Myocyte (in vitro differentiated cells): Measurements from ENCODE around the gene SLC16A7. TPM values are rescaled to one million over a fixed set of nuclear protein-coding genes. Genes with fewer than 3 reads are reported as not detected.

Experiments used
- DNase-seq: peaks from one replicate; pipeline ENCODE4 v3.0.0-alpha.2; 2012; ENCODE audit warnings: low read depth
- total RNA-seq: library from RNA; depleted of rRNA; stranded (reverse); fragments of >200 nt; gene quantifications from 2 replicates; pipeline ENCODE4 v1.2.3, GENCODE V29; 2014

Gene SLC16A7
- total RNA-seq, 1 donor from 2014 or later = 16.2 TPM

DNA sequence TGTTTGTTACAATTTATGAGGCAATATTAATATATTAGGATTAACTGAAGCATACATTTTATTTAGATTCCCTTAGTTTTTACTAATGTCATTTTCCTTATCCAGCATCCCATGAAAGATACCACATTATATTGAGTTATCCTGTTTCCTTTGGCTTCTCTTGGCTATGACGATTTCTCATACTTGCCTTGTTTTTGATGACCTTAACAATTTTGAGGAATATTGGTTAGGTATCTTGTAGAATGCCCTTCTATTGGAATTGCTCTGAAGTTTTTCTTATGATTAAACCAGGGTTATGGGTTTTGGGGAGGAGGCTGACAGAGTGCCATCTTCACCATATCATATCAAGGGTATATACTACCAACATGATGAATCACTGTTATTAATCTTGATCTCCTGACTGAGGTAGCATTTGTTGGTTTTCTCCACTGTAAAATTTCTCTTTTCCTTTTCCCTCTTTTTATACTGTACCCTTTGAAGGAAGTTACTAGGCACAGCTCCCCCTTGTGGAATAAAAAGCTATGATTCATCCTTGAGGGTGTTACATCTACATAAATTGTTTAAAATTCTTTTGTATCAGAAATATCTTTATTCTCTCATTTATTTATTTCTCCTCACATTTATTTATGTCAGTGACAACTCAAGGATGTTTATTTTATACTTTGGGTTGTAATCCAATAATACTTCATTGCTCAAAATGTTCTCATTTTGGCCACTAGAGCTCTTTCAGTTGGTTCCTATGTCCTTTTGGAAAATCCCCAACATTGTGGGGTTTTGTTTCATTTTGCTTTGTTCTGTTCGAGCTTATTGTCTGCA is 239.0 kb downstream of the SLC16A7 start:
- peak; percentile 37 for DNase-seq
